Activated CD8-positive, alpha-beta T cell treated with anti-CD3 and anti-CD28 coated beads for 36 hours (primary cell): ENCODE results near the gene C19orf73. TPM values are rescaled to one million over a fixed set of nuclear protein-coding genes. Genes with fewer than 3 reads are reported as not detected.
"Not testable (repeated sequence)": the region's sequence is repeated elsewhere in the genome, so short reads cannot be mapped to it uniquely, and the experiment has no call there.

Experiments used
- ATAC-seq: fragments of 200-7000 bp; cut with Tn5 transposase; one replicate; pipeline ENCODE4 v1.10.0; 2021; ENCODE audit warnings: mild to moderate bottlenecking, moderate library complexity
- CTCF ChIA-PET: fragments of 350-600 bp; sonication (Branson Sonifier 250); formaldehyde crosslinking; loops from one replicate; lab custom pipeline; 2021; ENCODE audit warnings: antibody characterized with exemption; lab: Charles Lee
- POLR2A ChIA-PET: fragments of 350-600 bp; sonication (Branson Sonifier 250); formaldehyde crosslinking; loops from one replicate; lab custom pipeline; 2021; ENCODE audit warnings: antibody characterized with exemption; lab: Charles Lee
- DNase-seq: peaks from one replicate; pipeline ENCODE4 v3.0.0-alpha.2; 2020
- H3K27ac Mint-ChIP-seq: one replicate; pipeline ENCODE4 v1.8.0; 2021; ENCODE audit warnings: mild to moderate bottlenecking, mixed read lengths
- H3K27me3 Mint-ChIP-seq: one replicate; pipeline ENCODE4 v1.8.0; 2021; ENCODE audit warnings: mixed read lengths
- H3K36me3 Mint-ChIP-seq: one replicate; pipeline ENCODE4 v1.8.0; 2021; ENCODE audit warnings: low read depth, mixed read lengths
- H3K4me1 Mint-ChIP-seq: one replicate; pipeline ENCODE4 v1.8.0; 2021; ENCODE audit warnings: low read depth, mixed read lengths
- H3K4me3 Mint-ChIP-seq: one replicate; pipeline ENCODE4 v1.8.0; 2021; ENCODE audit warnings: mild to moderate bottlenecking, moderate library complexity, mixed read lengths
- H3K9me3 Mint-ChIP-seq: one replicate; pipeline ENCODE4 v1.8.0; 2021; ENCODE audit warnings: mixed read lengths
- intact Hi-C: fragments of 100-400 bp; cut with micrococcal nuclease; formaldehyde crosslinking; loops from one replicate; pipeline ENCODE4 v1.10.0; 2022
- total RNA-seq, 2 experiments: library from RNA; stranded (reverse); gene quantifications; one replicate each; pipeline ENCODE4 v1.2.3, GENCODE V29; 2021
- TF ChIP-seq, protein P1 (sequence below): fragments of 200-600 bp; IDR thresholded peaks from one replicate; pipeline ENCODE4 v1.8.0; 2022; ENCODE audit warnings: antibody characterized with exemption, mild to moderate bottlenecking

Gene C19orf73
- total RNA-seq, 2 experiments from 2014 or later: 1.5 to 2.0 TPM

GRCh38 chr19:49084206-49085019 is 34.5 kb downstream of the C19orf73 start:
- no peak for DNase-seq
- ATAC-seq: no peak
- TF ChIP-seq, protein P1, sequence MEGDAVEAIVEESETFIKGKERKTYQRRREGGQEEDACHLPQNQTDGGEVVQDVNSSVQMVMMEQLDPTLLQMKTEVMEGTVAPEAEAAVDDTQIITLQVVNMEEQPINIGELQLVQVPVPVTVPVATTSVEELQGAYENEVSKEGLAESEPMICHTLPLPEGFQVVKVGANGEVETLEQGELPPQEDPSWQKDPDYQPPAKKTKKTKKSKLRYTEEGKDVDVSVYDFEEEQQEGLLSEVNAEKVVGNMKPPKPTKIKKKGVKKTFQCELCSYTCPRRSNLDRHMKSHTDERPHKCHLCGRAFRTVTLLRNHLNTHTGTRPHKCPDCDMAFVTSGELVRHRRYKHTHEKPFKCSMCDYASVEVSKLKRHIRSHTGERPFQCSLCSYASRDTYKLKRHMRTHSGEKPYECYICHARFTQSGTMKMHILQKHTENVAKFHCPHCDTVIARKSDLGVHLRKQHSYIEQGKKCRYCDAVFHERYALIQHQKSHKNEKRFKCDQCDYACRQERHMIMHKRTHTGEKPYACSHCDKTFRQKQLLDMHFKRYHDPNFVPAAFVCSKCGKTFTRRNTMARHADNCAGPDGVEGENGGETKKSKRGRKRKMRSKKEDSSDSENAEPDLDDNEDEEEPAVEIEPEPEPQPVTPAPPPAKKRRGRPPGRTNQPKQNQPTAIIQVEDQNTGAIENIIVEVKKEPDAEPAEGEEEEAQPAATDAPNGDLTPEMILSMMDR: no peak
- Mint-ChIP-seq H3K9me3 (no peaks in the 10 kb centered on the region), H3K4me1 (peaks cover 28% of the 10 kb centered on the region), H3K27ac (peak overlapping the region; percentile 94), H3K4me3 (peak overlapping the region; percentile 99), H3K36me3 (peaks cover 28% of the 10 kb centered on the region), H3K27me3 (no peaks in the 10 kb centered on the region)
- POLR2A ChIA-PET: no interaction called here
- intact Hi-C loops: no loop called here
- CTCF ChIA-PET: interaction anchor here (0.7 to 2.7 kb wide), 3 partner anchors 10 to 21 kb away, joined by 3 to 7 read pairs (median 3); no protein-coding TSS in a partner anchor

- no peak for ATAC-seq
- peaks cover 8% of the 10 kb centered on the region for H3K36me3 Mint-ChIP-seq
- TF ChIP-seq, protein P1: no peak
- ChIA-PET CTCF (interaction anchor here (1.6 to 3.9 kb wide), 2 partner anchors 17 to 118 kb away, joined by 3 to 18 read pairs; no protein-coding TSS in a partner anchor), POLR2A (no interaction called here)
- peaks cover 2% of the 10 kb centered on the region for H3K27me3 Mint-ChIP-seq
- no peak for DNase-seq
- H3K9me3 Mint-ChIP-seq: no peaks in the 10 kb centered on the region
- intact Hi-C loops: no loop called here
- no peak overlapping the region for H3K27ac Mint-ChIP-seq
- peaks cover 10% of the 10 kb centered on the region for H3K4me1 Mint-ChIP-seq
- no peak overlapping the region for H3K4me3 Mint-ChIP-seq
Measured at GRCh38 chr19:49081273-49081672, 37.7 kb downstream of the C19orf73 start.

DNA sequence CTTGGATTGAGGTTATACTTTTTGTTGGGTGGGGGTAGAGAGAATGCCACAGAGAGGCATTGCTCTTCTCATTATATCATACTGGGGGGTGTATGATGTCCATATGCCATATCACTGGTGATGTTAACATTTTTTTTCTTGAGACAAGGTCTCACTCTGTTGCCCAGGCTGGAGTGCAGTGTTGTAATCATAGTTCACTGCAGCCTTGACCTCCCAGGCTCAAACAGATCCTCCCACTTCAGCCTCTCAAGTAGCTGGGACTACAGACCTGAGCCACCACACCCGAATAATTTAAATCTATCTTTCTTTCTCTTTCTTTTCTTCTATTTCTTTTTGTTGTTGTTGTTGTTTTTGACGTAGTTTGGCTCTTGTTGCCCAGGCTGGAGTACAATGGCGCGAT is 38.6 kb downstream of the C19orf73 start:
- no peak for ATAC-seq

DNA sequence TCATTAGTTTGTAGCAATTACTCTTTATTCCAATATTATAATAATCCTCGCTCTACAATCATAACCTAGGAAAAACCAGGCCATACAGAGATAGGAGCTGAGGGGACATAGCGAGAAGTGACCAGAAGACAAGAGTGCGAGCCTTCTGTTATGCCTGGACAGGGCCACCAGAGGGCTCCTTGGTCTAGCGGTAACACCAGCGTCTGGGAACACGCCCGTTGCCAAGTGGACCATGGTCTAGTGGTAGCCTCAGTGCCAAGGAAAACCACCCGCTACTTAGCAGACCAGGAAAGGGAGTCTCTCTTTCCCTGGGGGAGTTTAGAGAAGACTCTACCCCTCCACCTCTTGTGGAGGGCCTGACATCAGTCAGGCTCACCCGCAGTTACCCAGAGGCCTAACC is 44.1 kb downstream of the C19orf73 start:
- intact Hi-C loops: not testable (repeated sequence)
- CTCF ChIA-PET: interaction anchor here (1.0 to 2.4 kb wide), 5 partner anchors 12 to 150 kb away, joined by 3 to 8 read pairs (median 4); partner anchors contain the start of gene CGB7

More for the DNA sequence above, 38.6 kb downstream of the C19orf73 start:
- peaks cover 6% of the 10 kb centered on the region for H3K4me1 Mint-ChIP-seq
- peaks cover 2% of the 10 kb centered on the region for H3K36me3 Mint-ChIP-seq
- CTCF ChIA-PET: interaction anchor here (1.6 to 3.9 kb wide), 2 partner anchors 18 to 118 kb away, joined by 3 to 18 read pairs; no protein-coding TSS in a partner anchor
- intact Hi-C loops: no loop called here
- no peak overlapping the region for H3K27ac Mint-ChIP-seq
- DNase-seq: no peak
- peaks cover 6% of the 10 kb centered on the region for H3K27me3 Mint-ChIP-seq
- TF ChIP-seq, protein P1: no peak
- H3K9me3 Mint-ChIP-seq: no peaks in the 10 kb centered on the region
- POLR2A ChIA-PET: no interaction called here
- H3K4me3 Mint-ChIP-seq: no peak overlapping the region

More for the DNA sequence above, 44.1 kb downstream of the C19orf73 start:
- H3K27me3 Mint-ChIP-seq: peaks cover 44% of the 10 kb centered on the region
- ATAC-seq, H3K27ac Mint-ChIP-seq, H3K36me3 Mint-ChIP-seq, H3K9me3 Mint-ChIP-seq, POLR2A ChIA-PET, H3K4me3 Mint-ChIP-seq, H3K4me1 Mint-ChIP-seq: not testable (repeated sequence)
- TF ChIP-seq, protein P1: peak; percentile 62
- DNase-seq: peak; percentile 33
